ENCODE results near the gene PER1. TPM values are rescaled to one million over a fixed set of nuclear protein-coding genes. Genes with fewer than 3 reads are reported as not detected.

The PER1 gene, protein sequence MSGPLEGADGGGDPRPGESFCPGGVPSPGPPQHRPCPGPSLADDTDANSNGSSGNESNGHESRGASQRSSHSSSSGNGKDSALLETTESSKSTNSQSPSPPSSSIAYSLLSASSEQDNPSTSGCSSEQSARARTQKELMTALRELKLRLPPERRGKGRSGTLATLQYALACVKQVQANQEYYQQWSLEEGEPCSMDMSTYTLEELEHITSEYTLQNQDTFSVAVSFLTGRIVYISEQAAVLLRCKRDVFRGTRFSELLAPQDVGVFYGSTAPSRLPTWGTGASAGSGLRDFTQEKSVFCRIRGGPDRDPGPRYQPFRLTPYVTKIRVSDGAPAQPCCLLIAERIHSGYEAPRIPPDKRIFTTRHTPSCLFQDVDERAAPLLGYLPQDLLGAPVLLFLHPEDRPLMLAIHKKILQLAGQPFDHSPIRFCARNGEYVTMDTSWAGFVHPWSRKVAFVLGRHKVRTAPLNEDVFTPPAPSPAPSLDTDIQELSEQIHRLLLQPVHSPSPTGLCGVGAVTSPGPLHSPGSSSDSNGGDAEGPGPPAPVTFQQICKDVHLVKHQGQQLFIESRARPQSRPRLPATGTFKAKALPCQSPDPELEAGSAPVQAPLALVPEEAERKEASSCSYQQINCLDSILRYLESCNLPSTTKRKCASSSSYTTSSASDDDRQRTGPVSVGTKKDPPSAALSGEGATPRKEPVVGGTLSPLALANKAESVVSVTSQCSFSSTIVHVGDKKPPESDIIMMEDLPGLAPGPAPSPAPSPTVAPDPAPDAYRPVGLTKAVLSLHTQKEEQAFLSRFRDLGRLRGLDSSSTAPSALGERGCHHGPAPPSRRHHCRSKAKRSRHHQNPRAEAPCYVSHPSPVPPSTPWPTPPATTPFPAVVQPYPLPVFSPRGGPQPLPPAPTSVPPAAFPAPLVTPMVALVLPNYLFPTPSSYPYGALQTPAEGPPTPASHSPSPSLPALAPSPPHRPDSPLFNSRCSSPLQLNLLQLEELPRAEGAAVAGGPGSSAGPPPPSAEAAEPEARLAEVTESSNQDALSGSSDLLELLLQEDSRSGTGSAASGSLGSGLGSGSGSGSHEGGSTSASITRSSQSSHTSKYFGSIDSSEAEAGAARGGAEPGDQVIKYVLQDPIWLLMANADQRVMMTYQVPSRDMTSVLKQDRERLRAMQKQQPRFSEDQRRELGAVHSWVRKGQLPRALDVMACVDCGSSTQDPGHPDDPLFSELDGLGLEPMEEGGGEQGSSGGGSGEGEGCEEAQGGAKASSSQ (N-terminal part only)
- total RNA-seq: 10 to 100 TPM; 62.2 to 73.3 TPM

GRCh38 chr17:8152112-8152775, at the start of gene PER1:
TSS of gene PER1 (minus strand) at chr17:8152404. CDS start at chr17:8150706, 1,698 bp downstream.
- H3K9me3 Mint-ChIP-seq: no peaks in the 10 kb centered on the region
- H3K27me3 Mint-ChIP-seq (ENCODE audit: low read depth): no peaks in the 10 kb centered on the region
- peaks cover 43% of the 10 kb centered on the region for H3K4me1 Mint-ChIP-seq (ENCODE audit: low read depth)
- DNase-seq: peak; percentile 95
- CTCF ChIA-PET: interaction anchor here (1.8 kb wide), 1 partner anchor 94 kb away, joined by 7 read pairs; no protein-coding TSS in a partner anchor
- H3K27ac Mint-ChIP-seq: peak within 1 kb of the TSS; percentile 84
- peaks cover 7% of the 10 kb centered on the region for H3K36me3 Mint-ChIP-seq (ENCODE audit: low read depth)
- peak within 1 kb of the TSS; percentile 84 for H3K4me3 Mint-ChIP-seq
- intact Hi-C loops (cut with micrococcal nuclease): loop anchor here (1.0 to 10.0 kb wide), 4 partner anchors 136 to 667 kb away; partner anchors contain the start of genes FXR2, POLR2A, RANGRF and SLC35G6

GRCh38 chr17:8192070-8192815, 40.0 kb upstream of the PER1 start:
- intact Hi-C loops (cut with micrococcal nuclease): loop anchor here (1.0 kb wide), 1 partner anchor 18 kb away; the partner anchor contains the start of gene AURKB
- H3K27ac Mint-ChIP-seq: no peak overlapping the region
- peak; percentile 82 for DNase-seq
- H3K4me1 Mint-ChIP-seq (ENCODE audit: low read depth): peaks cover 13% of the 10 kb centered on the region
- no peaks in the 10 kb centered on the region for H3K27me3 Mint-ChIP-seq (ENCODE audit: low read depth)
- H3K9me3 Mint-ChIP-seq: no peaks in the 10 kb centered on the region
- CTCF ChIA-PET: interaction anchor here (0.8 to 1.7 kb wide), 7 partner anchors 11 to 132 kb away, joined by 3 to 5 read pairs (median 4); no protein-coding TSS in a partner anchor
- no peak overlapping the region for H3K4me3 Mint-ChIP-seq
- peaks cover 1% of the 10 kb centered on the region for H3K36me3 Mint-ChIP-seq (ENCODE audit: low read depth)

DNA sequence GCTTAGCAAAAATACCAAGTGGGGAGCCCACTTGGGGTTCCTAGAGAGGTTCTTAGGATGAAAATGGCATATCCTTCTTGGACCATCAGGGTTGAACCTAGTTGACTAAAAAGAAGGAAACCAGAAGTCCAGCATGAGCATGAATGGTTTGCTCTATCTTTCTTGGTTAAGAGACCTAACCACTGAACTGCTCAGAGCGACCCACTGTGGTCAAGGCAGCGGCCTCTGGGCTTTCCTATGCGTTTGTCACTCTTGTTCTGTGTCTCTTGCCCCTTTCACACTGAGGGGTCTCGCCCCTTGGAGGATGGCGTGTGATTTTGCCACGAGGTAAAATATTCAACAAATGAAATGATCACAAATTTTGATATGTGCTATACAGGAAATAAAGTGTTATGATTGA, 38.3 kb upstream of the PER1 start:
- no peaks in the 10 kb centered on the region for H3K36me3 Mint-ChIP-seq (ENCODE audit: low read depth)
- H3K4me3 Mint-ChIP-seq: no peak overlapping the region
- peaks cover 7% of the 10 kb centered on the region for H3K4me1 Mint-ChIP-seq (ENCODE audit: low read depth)
- intact Hi-C loops (cut with micrococcal nuclease): loop anchor here (1.0 kb wide), 1 partner anchor 10 kb away; no protein-coding TSS in a partner anchor
- no peaks in the 10 kb centered on the region for H3K27me3 Mint-ChIP-seq (ENCODE audit: low read depth)
- peak overlapping the region; percentile 82 for H3K27ac Mint-ChIP-seq
- H3K9me3 Mint-ChIP-seq: no peaks in the 10 kb centered on the region
- DNase-seq: no peak
- CTCF ChIA-PET: interaction anchor here (0.9 to 2.5 kb wide), 7 partner anchors 9 to 110 kb away, joined by 3 to 6 read pairs (median 5); partner anchors contain the start of gene RANGRF

DNA sequence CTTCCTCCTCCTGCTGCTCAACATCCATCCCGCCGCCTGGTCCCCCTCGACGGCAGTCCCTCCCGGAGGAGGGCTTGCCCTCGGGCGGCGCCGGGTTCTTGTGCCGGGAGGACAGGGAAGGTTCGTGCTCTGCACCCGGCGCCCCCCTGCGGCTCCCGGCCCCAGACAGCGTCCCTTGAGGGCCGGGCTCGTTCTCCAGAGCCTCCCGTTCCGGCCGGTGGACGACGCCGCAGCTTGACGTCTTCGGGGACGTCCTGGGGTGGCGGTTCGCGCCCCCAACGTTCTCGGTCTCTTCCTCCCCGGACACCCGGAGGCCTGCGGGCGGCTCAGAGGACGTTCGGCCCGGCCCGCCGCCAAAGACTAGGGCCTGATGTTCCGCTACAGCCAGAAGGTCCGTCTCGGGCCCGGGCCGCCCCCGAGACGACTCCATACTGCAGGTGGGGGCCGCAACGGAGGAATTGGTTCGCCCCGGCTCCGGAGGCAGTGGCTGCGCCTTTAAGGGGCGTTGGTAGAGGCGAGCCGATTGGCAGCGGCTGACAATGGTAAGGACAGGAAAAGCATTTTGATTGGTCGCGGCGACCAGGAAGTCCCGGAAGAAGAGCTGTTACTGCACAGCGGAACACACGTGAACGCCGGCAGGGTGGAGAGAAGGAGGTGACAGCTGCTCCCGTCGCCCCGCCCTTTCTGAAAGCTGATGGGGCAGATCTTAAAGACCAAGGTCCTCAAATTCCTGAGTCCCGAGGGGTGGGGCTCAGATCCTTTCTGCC, 37.7 kb upstream of the PER1 start, which contains the start of gene BORCS6:
BORCS6 (minus strand) TSS at position 470 of the 767 bp plus-strand sequence; CDS start at position 430, 40 bp downstream.
- Mint-ChIP-seq H3K9me3 (no peaks in the 10 kb centered on the region), H3K27me3 (ENCODE audit: low read depth) (no peaks in the 10 kb centered on the region), H3K4me1 (ENCODE audit: low read depth) (peaks cover 7% of the 10 kb centered on the region), H3K27ac (peak within 1 kb of the TSS; percentile 82), H3K4me3 (no peak within 1 kb of the TSS), H3K36me3 (ENCODE audit: low read depth) (no peaks in the 10 kb centered on the region)
- intact Hi-C loops (cut with micrococcal nuclease): loop anchor here (1.0 to 5.0 kb wide), 2 partner anchors 10 to 303 kb away; partner anchors contain the start of gene CHD3
- CTCF ChIA-PET: interaction anchor here (0.6 to 2.5 kb wide), 7 partner anchors 9 to 185 kb away, joined by 3 to 6 read pairs (median 4); partner anchors contain the start of gene RANGRF
- DNase-seq: peak; percentile 98

- Mint-ChIP-seq H3K27ac (peak overlapping the region; percentile 82), H3K36me3 (ENCODE audit: low read depth) (no peaks in the 10 kb centered on the region), H3K4me1 (ENCODE audit: low read depth) (peaks cover 7% of the 10 kb centered on the region), H3K4me3 (no peak overlapping the region), H3K9me3 (no peaks in the 10 kb centered on the region), H3K27me3 (ENCODE audit: low read depth) (no peaks in the 10 kb centered on the region)
- peak; percentile 35 for DNase-seq
- intact Hi-C loops (cut with micrococcal nuclease): loop anchor here (5.0 kb wide), 1 partner anchor 302 kb away; the partner anchor contains the start of gene CHD3
- CTCF ChIA-PET: interaction anchor here (0.9 to 2.5 kb wide), 7 partner anchors 19 to 69 kb away, joined by 3 to 14 read pairs (median 6); partner anchors contain the start of genes AURKB and CTC1
Observed at GRCh38 chr17:8189041-8189710, 37.0 kb upstream of the PER1 start.

DNA sequence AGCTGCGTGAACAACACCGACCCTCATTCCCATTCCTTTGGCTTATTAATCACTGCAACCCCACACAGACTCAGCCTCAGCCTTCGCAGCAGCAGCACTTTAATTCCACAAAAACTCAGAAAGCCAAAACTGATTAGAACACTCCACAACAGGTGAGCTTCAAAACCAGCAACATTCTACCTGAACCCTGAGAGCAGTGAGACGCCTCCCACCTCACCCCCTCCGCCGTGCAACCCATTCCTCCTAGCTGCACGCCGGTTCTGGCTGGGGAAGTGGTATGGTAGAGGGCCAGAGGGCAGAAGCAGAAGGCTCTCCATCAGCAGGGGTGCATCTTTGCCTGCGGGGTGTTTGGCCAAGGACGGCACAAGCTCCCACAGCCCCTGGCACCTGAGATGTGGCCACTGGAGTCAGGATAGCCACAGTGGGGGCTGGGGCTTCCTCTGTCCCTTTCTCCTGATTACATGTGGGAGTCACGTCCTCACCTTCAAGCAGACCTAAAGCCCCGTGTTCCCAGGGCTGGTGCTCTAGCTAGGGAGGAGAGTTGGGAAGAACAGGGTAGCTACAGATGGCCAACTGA, 36.1 kb upstream of the PER1 start:
- no peak overlapping the region for H3K27ac Mint-ChIP-seq
- H3K9me3 Mint-ChIP-seq: no peaks in the 10 kb centered on the region
- H3K36me3 Mint-ChIP-seq (ENCODE audit: low read depth): no peaks in the 10 kb centered on the region
- DNase-seq: peak; percentile 36
- CTCF ChIA-PET: interaction anchor here (0.9 to 2.5 kb wide), 8 partner anchors 21 to 107 kb away, joined by 4 to 14 read pairs (median 6); partner anchors contain the start of genes AURKB, CTC1 and SLC25A35
- H3K4me3 Mint-ChIP-seq: no peak overlapping the region
- no peaks in the 10 kb centered on the region for H3K27me3 Mint-ChIP-seq (ENCODE audit: low read depth)
- intact Hi-C loops (cut with micrococcal nuclease): loop anchor here (5.0 kb wide), 1 partner anchor 301 kb away; the partner anchor contains the start of gene CHD3
- peaks cover 11% of the 10 kb centered on the region for H3K4me1 Mint-ChIP-seq (ENCODE audit: low read depth)

DNA sequence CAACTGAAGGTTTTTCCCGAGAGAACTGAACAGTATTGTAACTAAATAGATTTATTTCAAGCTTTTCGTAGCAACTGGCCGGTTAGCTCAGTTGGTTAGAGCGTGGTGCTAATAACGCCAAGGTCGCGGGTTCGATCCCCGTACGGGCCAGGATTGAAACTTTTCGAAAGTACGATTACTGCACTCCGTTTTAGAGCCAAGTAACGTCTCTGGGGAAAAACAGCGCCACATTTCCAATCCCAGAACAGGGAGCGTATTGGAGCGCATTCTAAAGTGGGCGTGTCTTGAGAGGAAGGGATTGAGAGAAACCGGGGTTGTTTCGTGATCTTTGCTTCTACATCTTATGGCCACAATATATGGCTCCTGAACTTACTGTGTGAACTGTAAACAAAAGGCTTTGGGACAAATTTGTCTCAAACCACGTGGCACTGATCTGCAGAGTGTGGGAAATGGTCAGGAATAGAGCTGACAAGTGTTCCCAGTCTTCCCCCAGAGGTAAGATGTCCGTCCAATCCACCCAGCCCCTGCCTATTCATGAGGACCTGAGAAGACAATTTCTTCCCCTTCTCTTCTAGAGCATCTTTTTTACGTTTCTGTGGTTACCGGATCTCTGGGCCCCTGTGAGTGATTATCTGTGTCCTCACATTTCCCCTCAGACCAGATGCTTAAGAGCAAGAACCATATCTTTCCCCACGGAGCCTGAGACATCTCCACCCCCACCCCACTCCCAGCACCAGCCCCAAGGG, 35.5 kb upstream of the PER1 start:
- Mint-ChIP-seq H3K4me1 (ENCODE audit: low read depth) (peaks cover 11% of the 10 kb centered on the region), H3K27ac (no peak overlapping the region), H3K9me3 (no peaks in the 10 kb centered on the region), H3K36me3 (ENCODE audit: low read depth) (no peaks in the 10 kb centered on the region), H3K4me3 (no peak overlapping the region), H3K27me3 (ENCODE audit: low read depth) (no peaks in the 10 kb centered on the region)
- DNase-seq: peak; percentile 94
- CTCF ChIA-PET: interaction anchor here (0.7 to 2.5 kb wide), 9 partner anchors 20 to 108 kb away, joined by 3 to 14 read pairs (median 5); partner anchors contain the start of genes AURKB and SLC25A35
- intact Hi-C loops (cut with micrococcal nuclease): loop anchor here (1.0 to 5.0 kb wide), 7 partner anchors 14 to 300 kb away; partner anchors contain the start of genes CHD3 and CTC1

GRCh38 chr17:8186787-8187516, 34.7 kb upstream of the PER1 start:
- Mint-ChIP-seq H3K27me3 (ENCODE audit: low read depth) (no peaks in the 10 kb centered on the region), H3K4me1 (ENCODE audit: low read depth) (peaks cover 11% of the 10 kb centered on the region), H3K36me3 (ENCODE audit: low read depth) (no peaks in the 10 kb centered on the region), H3K4me3 (no peak overlapping the region), H3K27ac (no peak overlapping the region), H3K9me3 (no peaks in the 10 kb centered on the region)
- DNase-seq: peak; percentile 99
- intact Hi-C loops (cut with micrococcal nuclease): loop anchor here (1.0 to 5.0 kb wide), 9 partner anchors 14 to 300 kb away; partner anchors contain the start of genes CHD3 and CTC1
- CTCF ChIA-PET: interaction anchor here (0.7 to 2.1 kb wide), 8 partner anchors 19 to 109 kb away, joined by 3 to 14 read pairs (median 4); partner anchors contain the start of genes AURKB and SLC25A35
